HL-60/S4 treated with phorbol 12-myristate 13-acetate at 8.2 ng/mL for 4 days and 3 days (cell line): ENCODE data around the gene ZBTB21.
"Not testable (repeated sequence)": the region's sequence is repeated elsewhere in the genome, so short reads cannot be mapped to it uniquely, and the experiment has no call there.

Experiments used
- in situ Hi-C: fragments of 300-500 bp; cut with MboI; formaldehyde crosslinking; loops from 2 replicates; pipeline ENCODE4 v1.15.0; 2022; ENCODE audit warnings: low sequenced_read_pairs

The ZBTB21 gene

DNA sequence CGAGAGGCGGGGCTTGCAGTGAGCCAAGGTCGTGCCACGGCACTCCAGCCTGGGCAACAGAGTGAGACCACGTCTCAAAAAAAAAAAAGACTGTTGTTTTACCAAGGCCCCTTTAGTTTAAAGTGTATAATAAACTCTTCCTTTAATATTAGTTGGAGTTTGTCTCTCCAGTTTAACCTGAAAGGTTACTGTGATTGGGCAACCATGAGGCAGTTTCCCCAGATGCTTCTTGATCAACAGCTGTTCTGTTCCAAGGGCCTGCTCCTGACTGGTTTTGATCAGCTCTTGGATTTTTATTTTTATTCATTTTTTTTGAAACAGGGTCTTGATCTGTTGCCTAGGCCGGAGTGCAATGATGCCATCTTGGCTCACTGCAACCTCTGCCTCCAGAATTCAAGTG lies 38.3 kb downstream of the ZBTB21 start:
- in situ Hi-C loops: no loop called here

DNA sequence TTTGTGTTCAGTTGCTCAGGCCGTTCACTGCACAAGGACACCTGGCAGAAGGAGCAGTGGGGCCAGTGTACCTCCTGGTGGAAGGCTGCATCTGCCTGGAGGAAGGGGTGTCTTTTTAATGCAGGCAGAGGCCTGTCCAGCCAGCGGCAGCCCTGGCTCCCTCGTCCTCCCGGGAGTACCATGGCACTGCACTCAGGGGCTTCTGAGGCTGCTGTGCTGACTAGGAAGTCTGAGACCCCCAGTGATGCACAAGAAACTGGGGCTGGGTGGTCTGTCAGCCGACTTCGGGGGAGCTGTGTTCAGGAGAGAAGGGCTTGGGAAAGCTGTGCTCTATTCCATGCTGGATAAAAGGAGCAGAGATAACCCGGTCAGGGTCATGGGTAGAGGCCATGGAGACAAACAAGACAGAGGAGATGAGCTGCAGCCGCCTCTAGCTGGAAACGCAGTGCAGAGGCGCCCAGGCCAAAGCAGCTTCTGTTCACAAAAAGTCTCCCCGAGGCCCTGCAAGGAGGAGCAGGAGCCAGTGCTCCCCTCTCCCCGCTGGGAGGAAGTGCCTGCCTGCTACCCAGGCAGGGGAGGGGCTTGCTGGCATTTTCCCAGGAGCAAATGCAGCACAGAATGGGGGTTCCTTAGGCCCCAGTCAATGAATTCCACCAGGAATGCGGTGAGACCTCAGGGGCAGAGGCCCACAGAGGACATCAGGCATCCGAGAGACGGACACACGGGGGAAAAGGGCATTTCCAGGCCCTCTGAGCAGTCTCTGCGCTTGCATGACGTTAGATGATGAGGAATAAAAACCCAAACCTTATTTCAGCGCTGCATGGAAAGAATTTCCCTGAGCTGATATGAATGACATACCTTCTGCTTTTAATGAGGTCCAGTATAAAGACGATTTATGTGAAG lies 39.2 kb downstream of the ZBTB21 start:
- in situ Hi-C loops: no loop called here

DNA sequence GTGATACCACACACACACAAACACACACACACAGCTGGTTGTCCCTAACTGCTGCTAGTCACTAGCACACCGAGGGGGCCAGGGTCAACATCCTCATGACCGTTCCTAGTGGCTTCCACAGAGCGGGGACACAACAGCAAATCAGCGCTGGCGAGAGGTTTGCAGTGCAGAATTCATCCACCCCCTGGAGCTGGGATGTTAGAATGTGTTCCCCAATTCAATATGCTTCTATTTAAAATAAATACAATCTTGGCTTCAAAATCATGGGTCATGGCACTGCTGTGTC lies 40.1 kb downstream of the ZBTB21 start:
- in situ Hi-C loops: no loop called here

DNA sequence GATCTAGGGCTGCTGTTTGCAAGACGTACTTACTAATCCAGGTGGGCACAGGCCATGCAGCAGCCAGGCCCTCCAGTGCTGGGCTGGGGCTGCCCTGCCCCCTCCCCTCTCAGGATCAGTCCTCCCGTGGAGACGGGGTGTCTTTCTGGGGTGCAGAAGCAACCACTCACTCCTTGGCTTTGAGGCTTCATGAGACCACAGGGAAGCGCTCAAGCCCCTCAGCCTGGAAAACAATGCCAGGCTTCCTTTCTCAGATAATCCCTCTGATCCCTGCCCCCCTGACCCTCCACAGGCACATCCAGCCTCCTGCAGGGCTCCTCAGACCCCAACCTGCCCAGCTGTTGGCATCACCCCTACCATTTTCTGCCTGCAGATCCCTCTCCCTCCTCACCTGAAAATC lies 42.5 kb downstream of the ZBTB21 start:
- in situ Hi-C loops: no loop called here

DNA sequence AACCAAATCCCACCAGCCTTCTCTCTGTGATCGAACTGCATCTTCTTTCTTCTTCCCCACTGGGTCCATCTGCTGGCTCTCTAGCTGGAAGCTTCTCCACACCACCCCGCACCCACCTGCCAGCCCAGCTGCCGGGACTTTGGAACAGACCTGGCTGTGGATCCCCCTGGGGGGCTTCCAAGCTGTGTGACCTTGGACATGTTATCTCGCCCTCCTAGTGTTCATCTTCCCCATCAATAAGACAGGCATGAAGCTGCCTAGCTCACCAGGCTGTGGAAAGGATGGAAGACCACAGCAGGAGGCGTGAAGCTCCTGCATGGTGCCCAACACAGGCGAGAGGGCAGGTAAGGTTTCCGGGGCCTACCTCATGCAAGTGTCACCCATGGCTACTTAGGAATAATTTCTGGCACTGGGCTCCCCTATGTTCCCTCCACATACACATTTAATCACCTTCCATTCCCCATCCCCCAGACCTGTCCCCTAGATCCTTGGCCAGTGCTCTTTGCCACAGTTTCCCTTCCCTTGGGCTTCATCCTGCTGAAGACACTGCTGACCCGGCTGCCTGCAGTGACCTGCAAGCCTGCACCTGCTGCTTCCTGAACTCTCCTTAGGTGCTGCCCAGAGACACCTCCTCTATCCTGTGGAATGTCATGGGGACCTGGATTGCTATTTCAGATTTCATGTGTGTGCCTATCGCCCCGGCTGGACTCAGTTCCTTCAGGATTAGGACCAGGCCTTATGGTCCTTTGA lies 43.1 kb downstream of the ZBTB21 start:
- in situ Hi-C loops: no loop called here

DNA sequence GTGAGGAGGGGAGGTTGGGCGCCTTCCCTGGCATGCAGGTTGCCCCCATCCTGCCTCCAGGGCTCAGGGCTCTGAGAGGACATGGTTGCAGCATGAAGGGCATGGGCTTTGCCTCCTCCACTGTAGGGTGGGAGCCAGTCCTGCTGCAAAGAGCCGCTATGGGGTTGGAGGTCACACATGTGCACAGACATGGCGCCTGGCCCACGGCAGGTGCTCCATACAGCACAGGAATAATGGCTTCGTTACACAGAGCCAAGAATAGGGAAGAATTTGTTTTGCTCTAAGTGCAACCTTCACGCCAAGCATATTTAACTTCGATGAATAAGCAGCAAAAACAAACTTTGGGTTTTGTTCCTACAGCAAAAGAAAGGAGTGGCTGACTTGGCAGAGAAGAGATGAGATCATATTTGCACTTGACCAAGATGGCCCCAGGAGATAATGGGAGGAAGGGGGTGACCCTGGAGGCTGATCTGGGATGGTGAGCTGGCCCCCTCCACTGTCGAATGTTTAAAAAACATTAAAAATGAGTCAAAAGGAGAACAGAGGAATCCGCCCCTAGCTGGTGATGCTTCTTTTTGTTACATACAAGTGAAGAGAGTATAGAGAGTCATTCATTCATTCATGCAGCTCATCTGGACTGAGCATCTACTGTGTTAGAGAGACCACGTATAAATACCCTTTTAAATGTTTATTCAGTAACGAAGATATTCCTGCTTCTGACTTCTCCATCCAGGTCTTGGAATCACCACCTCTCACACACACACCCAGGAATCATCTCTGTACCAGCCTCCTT lies 43.9 kb downstream of the ZBTB21 start:
- in situ Hi-C loops: no loop called here

DNA sequence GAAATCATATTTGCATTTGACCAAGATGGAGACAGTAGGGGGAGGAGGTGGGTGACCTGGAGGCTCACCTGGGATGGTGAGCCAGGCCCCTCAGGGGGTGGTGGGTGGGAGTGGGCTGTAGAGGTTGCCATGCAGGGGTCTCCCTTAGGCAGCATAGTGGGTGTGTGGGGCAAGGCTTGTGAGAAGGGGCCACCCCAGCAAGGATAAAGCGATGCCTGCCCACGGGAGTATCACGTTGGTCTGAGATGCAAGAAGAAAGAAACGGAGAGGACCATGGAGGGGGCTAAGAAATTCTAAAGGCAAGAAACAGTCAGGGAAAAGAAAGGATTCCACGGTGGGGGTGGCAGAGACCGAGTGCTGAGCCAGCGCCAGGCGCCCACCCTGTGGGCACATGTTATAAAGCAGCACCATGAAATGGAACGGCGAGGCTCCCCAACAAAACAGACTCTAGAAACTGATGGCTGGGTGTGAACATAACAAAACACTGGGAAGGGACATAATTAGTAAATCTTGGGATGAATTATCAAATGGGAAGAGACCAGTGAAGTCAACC lies 44.6 kb downstream of the ZBTB21 start:
- in situ Hi-C loops: no loop called here

DNA sequence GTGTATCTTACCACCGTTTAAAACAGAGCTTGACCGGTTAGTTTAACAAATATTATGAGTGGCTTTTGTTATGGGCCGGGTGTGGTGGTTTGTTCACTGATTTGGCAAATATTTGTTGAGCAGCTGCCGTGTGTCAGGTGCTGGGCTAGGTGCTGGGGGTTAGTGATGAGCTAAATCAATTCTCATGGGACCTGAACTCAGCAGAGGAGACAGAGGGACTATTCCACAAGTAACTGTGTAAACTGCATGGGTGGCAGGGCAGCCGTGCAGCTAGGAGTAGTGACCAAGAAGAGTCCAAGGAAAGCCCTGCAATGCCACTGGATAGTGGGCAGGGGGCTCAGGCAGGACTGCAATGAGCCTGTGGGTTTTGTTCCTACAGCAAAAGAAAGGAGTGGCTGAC lies 45.1 kb downstream of the ZBTB21 start:
- in situ Hi-C loops: no loop called here

DNA sequence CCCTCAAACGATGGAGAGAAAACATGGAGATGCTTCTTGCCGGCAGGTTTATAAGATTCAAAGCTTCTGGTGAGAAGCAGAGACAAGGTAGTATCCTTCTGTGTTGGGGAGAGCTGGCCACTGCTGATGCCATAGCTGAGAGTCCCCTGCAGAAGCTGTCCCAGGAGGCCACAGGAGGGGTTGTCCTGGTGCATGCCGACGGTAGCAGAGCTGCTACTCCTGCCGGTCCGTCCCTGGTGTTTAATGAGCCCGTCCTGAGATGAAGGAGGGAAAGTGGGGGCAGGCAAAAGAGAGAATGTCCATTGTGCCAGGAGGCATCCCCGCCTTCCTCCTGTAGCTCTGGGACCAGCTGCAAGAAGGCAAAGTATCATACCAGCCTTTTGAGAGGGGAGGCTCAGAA lies 46.0 kb downstream of the ZBTB21 start:
- in situ Hi-C loops: no loop called here

DNA sequence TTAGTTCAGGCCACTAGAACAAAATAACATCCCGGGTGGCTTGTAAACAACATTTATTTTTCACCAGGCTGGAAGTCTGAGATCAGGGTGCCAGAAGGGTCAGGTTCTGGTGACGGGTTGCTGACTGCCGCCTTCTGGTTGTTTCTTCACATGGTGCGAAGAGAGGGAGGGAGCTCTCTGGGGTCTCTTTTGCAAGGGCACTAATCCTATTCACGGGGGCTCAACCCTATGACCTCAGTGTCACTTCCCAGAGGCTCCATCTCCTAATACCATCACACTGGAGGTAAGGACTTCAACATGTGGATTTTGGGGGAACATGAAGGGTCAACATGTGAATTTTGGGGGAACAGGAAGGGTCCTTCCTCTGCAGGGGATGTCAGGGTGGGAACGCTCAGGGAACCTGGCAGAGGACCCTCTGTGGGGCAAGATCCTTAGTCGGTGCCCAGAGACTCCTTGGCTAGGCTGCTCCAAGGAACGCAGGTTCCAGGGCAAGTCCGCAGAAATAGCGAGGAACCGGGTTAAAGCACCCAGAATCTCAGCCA lies 47.7 kb downstream of the ZBTB21 start:
- in situ Hi-C loops: no loop called here

DNA sequence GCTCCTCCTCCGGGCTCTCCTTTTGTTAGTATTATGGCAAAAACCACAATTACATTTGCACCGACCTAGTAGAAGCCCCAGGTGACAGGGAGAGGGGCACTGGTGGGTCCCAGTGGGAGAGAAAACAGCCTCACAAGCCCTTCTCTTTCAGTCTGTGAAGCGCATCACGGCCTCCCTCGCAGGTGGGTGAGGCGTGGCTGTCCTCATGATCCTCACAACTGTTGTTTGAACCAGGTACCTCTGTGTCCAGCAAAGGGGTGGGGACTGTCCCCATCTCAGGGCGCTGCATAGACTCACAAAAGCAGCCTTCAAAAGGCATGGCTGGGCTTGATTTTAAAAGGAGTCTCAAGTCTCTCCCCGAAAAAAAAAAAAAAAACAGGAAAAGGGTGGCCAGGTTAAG lies 48.4 kb downstream of the ZBTB21 start:
- in situ Hi-C loops: no loop called here

DNA sequence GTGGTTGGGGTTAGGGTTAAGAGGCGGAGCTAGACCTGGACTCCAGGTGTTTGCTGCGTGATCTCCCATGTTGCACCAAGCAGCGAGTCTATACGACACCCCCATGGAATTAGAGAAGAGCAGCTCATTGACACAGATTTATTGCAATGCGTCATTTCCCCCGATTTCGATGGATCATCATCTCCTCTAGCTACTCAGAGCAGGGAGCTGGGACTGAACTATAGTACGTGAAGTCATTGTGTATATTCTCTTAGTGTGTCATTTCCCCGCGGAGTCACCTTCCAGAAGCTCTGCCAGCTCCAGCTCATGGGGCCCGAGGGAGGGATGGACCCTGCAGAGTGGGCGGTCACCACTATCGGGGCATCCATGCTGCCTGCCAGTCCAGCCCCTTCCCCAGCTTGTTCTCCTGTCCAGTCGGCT lies 48.9 kb downstream of the ZBTB21 start:
- in situ Hi-C loops: no loop called here

DNA sequence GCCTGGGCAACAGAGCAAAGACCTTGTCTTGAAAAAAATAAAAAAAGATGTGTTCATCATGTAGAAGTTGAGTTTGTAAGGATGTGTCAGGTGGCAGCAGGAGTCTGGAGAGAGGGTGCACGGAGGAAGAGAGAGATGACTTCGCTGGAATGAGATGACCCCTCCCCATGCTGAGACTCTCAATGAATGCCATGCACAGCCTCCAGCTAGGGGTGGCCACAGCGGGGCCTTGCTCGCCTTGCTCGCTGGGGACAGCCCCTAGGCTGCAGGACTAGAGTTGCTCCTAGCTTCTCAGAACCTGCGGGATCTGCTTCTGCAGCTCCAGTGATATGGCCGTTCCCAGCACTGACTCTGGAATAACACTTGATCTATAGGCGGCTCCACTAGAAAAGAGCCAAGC lies 49.8 kb downstream of the ZBTB21 start:
- in situ Hi-C loops: no loop called here

DNA sequence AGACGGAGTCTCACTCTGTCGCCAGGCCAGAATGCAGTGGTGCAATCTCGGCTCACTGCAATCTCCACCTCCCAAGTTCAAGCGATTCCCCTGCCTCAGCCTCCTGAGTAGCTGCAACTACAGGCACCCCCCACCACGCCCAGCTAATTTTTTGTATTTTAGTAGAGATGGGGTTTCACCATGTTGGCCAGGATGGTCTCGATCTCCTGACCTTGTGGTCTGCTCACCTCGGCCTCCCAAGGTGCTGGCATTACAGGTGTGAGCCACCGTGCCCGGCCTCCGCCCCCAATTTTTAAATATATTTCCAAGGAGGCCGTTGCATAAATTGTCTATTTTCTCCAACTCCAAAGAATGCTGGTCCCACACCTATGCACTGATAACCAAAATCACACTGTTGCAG lies 50.5 kb downstream of the ZBTB21 start:
- in situ Hi-C loops: not testable (repeated sequence)

DNA sequence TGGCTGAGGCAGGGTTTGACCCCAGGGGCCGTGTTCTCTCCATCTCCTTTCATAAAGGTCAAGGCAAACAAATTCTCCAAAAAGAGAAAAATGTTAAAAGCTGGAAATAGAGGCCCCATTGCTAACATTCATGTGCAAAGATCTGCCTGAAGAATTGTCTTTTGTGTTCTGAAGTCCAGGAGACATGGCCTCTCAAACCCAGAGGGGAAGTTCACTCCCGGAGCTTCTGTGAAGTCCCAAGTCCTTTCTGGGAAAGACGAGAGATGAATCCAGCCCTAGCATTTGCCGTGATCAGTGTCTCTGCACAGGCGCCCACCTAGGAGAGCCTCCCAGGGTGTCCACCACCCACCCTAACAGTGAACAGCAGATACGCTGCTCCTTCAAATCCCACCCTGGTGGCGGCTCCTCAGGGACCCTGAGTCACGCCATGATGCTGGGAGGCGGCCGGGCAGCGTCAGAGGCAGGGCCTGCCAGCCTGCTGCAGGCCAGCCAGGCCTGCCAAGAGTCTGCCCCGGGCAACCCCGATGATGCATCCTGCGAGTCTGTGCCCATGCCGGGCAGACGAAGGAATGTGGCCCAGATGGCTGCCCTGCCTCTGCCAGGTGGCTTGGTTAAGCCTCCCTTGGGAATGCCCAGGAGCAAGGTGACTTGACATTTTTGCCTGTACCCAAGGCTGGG lies 51.1 kb downstream of the ZBTB21 start:
- in situ Hi-C loops: no loop called here

DNA sequence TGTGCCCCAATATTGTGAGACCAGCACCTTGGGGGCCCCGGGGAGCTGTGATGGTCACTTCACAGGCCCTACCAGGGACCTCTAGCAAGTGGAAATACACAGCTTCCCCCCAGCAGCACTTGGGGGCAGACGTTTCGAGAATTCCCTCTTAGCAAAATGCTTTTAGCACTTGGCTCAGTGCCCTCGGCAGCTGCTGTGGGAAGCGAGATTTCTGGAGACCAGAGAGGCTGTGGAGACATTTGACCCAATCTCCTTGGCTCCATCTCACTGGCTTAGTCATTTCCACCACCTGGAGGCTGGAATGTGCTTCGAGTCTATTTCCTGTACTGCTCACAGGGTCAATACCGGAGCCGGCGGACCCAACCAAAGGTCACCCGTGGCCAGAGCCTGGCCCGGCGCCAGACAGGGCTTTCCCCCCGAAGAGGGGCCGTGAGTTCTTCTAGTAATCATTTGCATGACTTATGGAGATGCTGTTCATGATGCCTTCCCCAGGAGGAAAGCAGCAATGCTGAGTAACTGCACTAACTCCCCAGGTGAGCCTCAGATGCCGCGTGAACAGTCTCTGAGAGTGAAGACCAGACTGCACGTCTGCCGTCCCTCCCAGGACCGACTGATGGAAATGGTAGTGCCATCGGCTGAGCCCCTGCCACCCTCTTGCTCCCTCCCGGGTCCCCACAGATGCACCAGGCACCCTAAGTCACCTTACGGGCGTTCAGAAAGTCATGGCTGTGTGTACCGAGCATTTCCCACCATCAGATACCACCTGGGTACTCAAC lies 52.0 kb downstream of the ZBTB21 start:
- in situ Hi-C loops: no loop called here

DNA sequence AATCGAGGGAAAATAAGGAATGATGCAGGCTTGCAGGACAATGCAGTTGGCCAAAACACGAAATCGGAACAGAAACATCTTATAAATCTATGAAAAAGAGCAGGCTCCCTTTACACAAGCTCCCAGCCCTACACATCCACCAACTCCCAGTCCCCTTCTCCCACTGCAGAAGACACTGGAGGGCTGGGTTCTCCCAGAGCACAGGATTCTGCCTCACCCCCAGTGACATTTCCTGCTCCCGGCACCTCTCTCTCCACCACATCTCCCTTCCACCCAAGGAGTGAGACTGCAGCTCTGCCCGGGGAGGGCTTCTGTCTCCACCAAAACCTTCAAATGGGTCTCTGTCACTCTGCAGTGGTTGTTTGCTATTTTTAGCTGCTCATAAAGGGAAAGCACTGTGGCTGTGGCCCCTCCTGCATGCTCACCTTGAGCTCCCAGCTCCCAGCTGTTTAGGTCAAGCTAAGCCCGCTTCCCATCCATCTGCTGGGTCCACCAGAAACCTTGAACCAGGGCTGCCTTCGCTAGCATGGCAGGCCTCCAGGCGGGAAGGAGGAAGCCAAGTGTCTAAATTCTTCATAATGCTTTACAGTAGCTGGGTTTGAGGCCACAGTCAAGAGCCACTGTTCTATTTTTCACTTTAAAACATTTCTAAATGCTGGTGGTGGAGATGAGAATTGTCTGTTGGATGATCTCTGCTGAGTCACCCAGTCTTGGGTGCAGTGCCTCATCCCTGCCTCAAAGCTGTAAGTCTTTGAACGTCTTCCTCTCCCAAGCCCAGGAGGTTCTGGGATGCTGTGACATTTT lies 53.0 kb downstream of the ZBTB21 start:
- in situ Hi-C loops: no loop called here

DNA sequence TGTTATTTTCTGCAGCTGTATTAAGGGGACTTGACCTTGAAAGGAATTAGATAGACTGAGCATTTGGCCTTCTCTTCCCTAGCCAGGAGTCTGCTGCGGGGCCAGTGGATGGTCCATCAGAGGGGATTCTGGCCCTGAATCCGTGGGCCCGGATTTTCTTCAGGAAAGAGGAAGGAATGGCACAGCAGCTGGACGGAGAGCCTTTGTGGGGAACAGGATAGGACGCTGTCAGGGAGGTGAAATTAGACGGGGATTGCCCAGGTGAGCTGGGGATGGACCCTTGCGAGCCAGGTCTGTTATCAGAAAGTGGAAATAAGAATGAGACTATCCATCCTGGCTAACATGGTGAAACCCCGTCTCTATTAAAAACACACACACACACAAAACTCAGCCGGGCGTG lies 54.6 kb downstream of the ZBTB21 start:
- in situ Hi-C loops: no loop called here
